Loucy (cell line): ENCODE results near the gene UAP1L1.
A peak's percentile ranks its signal among the peaks of the same experiment; 100 is the strongest.

Source experiments
- H2AFZ ChIP-seq: fragments of 200-600 bp; sonication (generic); 2 replicates; pipeline ENCODE4 v1.6.0; 2016; ENCODE audit warnings: antibody characterized with exemption, mild to moderate bottlenecking, low read length, moderate library complexity
- H3F3A ChIP-seq: fragments of 200-600 bp; 2 replicates; pipeline ENCODE4 v1.6.0; 2016; ENCODE audit warnings: antibody characterized with exemption, low read depth, mild to moderate bottlenecking
- H3K27me3 ChIP-seq: fragments of 200-600 bp; sonication (generic); 2 replicates; pipeline ENCODE4 v1.6.1; 2014; ENCODE audit warnings: low read length, mild to moderate bottlenecking; ENCODE audit not compliant: insufficient read depth, poor library complexity, severe bottlenecking
- H3K36me3 ChIP-seq: fragments of 200-600 bp; sonication (generic); 2 replicates; pipeline ENCODE4 v1.6.1; 2016; ENCODE audit warnings: low read length; ENCODE audit not compliant: insufficient read depth
- H3K4me1 ChIP-seq: fragments of 200-600 bp; sonication (generic); 2 replicates; pipeline ENCODE4 v1.5.1; 2014; ENCODE audit warnings: low read length, mild to moderate bottlenecking; ENCODE audit not compliant: insufficient read depth, poor library complexity, severe bottlenecking
- H3K4me2 ChIP-seq: fragments of 200-600 bp; sonication (generic); 2 replicates; pipeline ENCODE4 v1.6.0; 2014; ENCODE audit warnings: antibody characterized with exemption, low read length, low read depth, mild to moderate bottlenecking; ENCODE audit not compliant: poor library complexity, severe bottlenecking
- H3K4me3 ChIP-seq: fragments of 200-600 bp; sonication (generic); 2 replicates; pipeline ENCODE4 v1.5.1; 2014; ENCODE audit warnings: low read length, mild to moderate bottlenecking, mixed read lengths; ENCODE audit not compliant: poor library complexity, severe bottlenecking
- H3K79me2 ChIP-seq: fragments of 200-600 bp; sonication (generic); 2 replicates; pipeline ENCODE4 v1.6.1; 2014; ENCODE audit warnings: low read length; ENCODE audit not compliant: insufficient read depth
- H3K9ac ChIP-seq: fragments of 200-600 bp; sonication (generic); 2 replicates; pipeline ENCODE4 v1.6.0; 2014; ENCODE audit warnings: mild to moderate bottlenecking, low read depth, low read length, moderate library complexity; ENCODE audit not compliant: poor library complexity, severe bottlenecking
- H3K9me2 ChIP-seq: fragments of 200-600 bp; sonication (generic); replicated peaks from 2 replicates; pipeline ENCODE4 v1.6.1; 2016; ENCODE audit warnings: low read depth, low read length, mixed read lengths
- H3K9me3 ChIP-seq: fragments of 200-600 bp; sonication (generic); 2 replicates; pipeline ENCODE4 v1.6.1; 2014; ENCODE audit warnings: mild to moderate bottlenecking, antibody characterized with exemption, low read length, low read depth; ENCODE audit not compliant: insufficient read depth
- H4K20me1 ChIP-seq: fragments of 200-600 bp; sonication (generic); 2 replicates; pipeline ENCODE4 v1.6.0; 2014; ENCODE audit warnings: antibody characterized with exemption, low read length, mild to moderate bottlenecking; ENCODE audit not compliant: insufficient read depth, poor library complexity, severe bottlenecking
- CTCF ChIP-seq: fragments of 200-600 bp; sonication (generic); conservative IDR thresholded peaks from 2 replicates; pipeline ENCODE4 v1.5.1; 2014; ENCODE audit warnings: mild to moderate bottlenecking, antibody characterized with exemption, low read length
- EZH2phosphoT487 ChIP-seq: fragments of 200-600 bp; IDR thresholded peaks from 2 replicates; pipeline ENCODE4 v1.6.1; 2018; ENCODE audit warnings: antibody characterized with exemption, mild to moderate bottlenecking, moderate library complexity, borderline replicate concordance

UAP1L1 gene

GRCh38 chr9:137077758-137078693 is 709 bp downstream of the UAP1L1 start:
- Histone ChIP-seq H3K9me2 (no peaks in the 10 kb centered on the region), H3K4me3 (peak overlapping the region; percentile 73), H3K36me3 (no peaks in the 10 kb centered on the region), H2AFZ (no peak overlapping the region), H3K4me2 (peak overlapping the region; percentile 69), H4K20me1 (peaks cover 5% of the 10 kb centered on the region), H3K27me3 (no peaks in the 10 kb centered on the region), H3K9ac (peak overlapping the region; percentile 62), H3K9me3 (no peaks in the 10 kb centered on the region), H3K79me2 (peaks cover 5% of the 10 kb centered on the region; the same call in 1 of the 2 replicates), H3K4me1 (no peaks in the 10 kb centered on the region), H3F3A (no peaks in the 10 kb centered on the region)
- TF ChIP-seq EZH2phosphoT487 (no peak), CTCF (no peak)

DNA sequence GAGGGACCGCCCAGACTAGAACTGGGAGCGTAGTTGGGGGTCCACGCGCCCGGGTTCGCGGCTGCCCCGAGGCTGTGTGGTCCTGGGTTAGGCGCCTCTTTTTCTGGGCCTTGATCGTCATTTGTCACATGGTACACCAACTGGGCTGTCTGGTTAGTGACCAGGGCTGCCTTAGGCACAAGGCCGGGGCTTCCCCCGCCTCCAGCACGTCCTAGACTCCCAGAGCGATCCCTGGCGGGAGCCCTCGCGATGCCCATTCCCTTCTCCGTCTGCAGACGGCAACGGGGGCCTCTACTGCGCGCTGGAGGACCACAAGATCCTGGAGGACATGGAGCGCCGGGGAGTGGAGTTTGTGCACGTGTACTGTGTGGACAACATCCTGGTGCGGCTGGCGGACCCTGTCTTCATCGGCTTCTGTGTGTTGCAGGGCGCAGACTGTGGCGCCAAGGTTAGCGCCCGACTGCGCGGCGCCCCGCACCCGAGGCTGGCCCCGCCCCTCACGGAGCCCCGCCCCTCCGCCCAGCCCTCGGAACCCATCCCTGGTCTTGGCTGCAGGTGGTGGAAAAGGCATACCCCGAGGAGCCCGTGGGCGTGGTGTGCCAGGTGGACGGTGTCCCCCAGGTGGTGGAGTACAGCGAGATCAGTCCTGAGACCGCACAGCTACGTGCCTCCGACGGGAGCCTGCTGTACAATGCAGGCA is 1.5 kb downstream of the UAP1L1 start:
- Histone ChIP-seq H3K4me2 (peak overlapping the region; percentile 69), H3K9me2 (no peaks in the 10 kb centered on the region), H3K4me3 (peak overlapping the region; percentile 73), H3K4me1 (no peaks in the 10 kb centered on the region), H3K9me3 (no peaks in the 10 kb centered on the region), H3F3A (no peaks in the 10 kb centered on the region), H3K79me2 (peaks cover 5% of the 10 kb centered on the region; the same call in 1 of the 2 replicates), H3K36me3 (no peaks in the 10 kb centered on the region), H3K27me3 (no peaks in the 10 kb centered on the region), H3K9ac (peak overlapping the region; percentile 62), H2AFZ (no peak overlapping the region), H4K20me1 (peaks cover 5% of the 10 kb centered on the region)
- TF ChIP-seq CTCF: no peak
- TF ChIP-seq EZH2phosphoT487: no peak

GRCh38 chr9:137079401-137079787 is 2.1 kb downstream of the UAP1L1 start:
- no peak overlapping the region for H2AFZ ChIP-seq
- H3K27me3 ChIP-seq: no peaks in the 10 kb centered on the region
- no peak overlapping the region for H3K9ac ChIP-seq
- H3K4me1 ChIP-seq: no peaks in the 10 kb centered on the region
- H3K36me3 ChIP-seq: no peaks in the 10 kb centered on the region
- TF ChIP-seq CTCF (no peak), EZH2phosphoT487 (no peak)
- no peaks in the 10 kb centered on the region for H3K9me3 ChIP-seq
- no peak overlapping the region for H3K4me2 ChIP-seq
- no peaks in the 10 kb centered on the region for H3F3A ChIP-seq
- no peaks in the 10 kb centered on the region for H3K9me2 ChIP-seq
- no peak overlapping the region for H3K4me3 ChIP-seq
- peaks cover 5% of the 10 kb centered on the region; the same call in 1 of the 2 replicates for H3K79me2 ChIP-seq
- peaks cover 5% of the 10 kb centered on the region for H4K20me1 ChIP-seq
